B cell (primary cell): ENCODE measurements around the gene CLASP1. TPM values are rescaled to one million over a fixed set of nuclear protein-coding genes. Genes with fewer than 3 reads are reported as not detected.

Source experiments
- ATAC-seq: fragments of 200-7000 bp; cut with Tn5 transposase; one replicate; pipeline ENCODE4 v1.10.0; 2021; ENCODE audit warnings: low read depth, mild to moderate bottlenecking, moderate number of reproducible peaks, moderate library complexity
- CTCF ChIA-PET: fragments of 350-600 bp; sonication (Branson Sonifier 250); formaldehyde crosslinking; loops from one replicate; lab custom pipeline; 2021; ENCODE audit warnings: antibody characterized with exemption, inconsistent platforms; lab: Charles Lee
- POLR2A ChIA-PET: fragments of 350-600 bp; sonication (Branson Sonifier 250); formaldehyde crosslinking; loops from one replicate; lab custom pipeline; 2021; ENCODE audit warnings: antibody characterized with exemption; lab: Charles Lee
- DNase-seq: peaks from one replicate; pipeline ENCODE4 v3.0.0; 2013
- H2AFZ ChIP-seq: 2 replicates; pipeline ENCODE4 v1.6.1; 2012; ENCODE audit warnings: mild to moderate bottlenecking, low read depth, low read length; ENCODE audit not compliant: insufficient read depth, poor library complexity, severe bottlenecking
- H3K27ac ChIP-seq, 2 donors: 1 replicate in 1 of 2; 2 replicates in 1 of 2; pipeline ENCODE4 v1.5.1; 2012 to 2013; ENCODE audit warnings: low read length in 2 of 2, mild to moderate bottlenecking in 2 of 2, moderate library complexity in 1 of 2
- H3K27me3 ChIP-seq, 4 experiments: fragments of 200-600 bp in 1 of 4; sonication (generic) in 1 of 4; replicated peaks in 1 of 4; 1 replicate in 2 of 4; 2 replicates in 2 of 4; pipeline versions ENCODE4 v1.6.1 to v1.7.0; 2013 to 2016; ENCODE audit warnings: low read length in 3 of 4, mild to moderate bottlenecking in 2 of 4, mixed read lengths in 1 of 4, moderate library complexity in 1 of 4; ENCODE audit not compliant: insufficient read depth in 4 of 4, control insufficient read depth in 3 of 4; ENCODE audit errors: control extremely low read depth in 1 of 4
- H3K36me3 ChIP-seq, 2 experiments: replicated peaks in 1 of 2; 1 replicate in 1 of 2; 2 replicates in 1 of 2; pipeline versions ENCODE4 v1.6.1 to v1.7.1; 2013; ENCODE audit warnings: low read length in 1 of 2; ENCODE audit not compliant: insufficient read depth in 2 of 2, control insufficient read depth in 1 of 2; ENCODE audit errors: control extremely low read depth in 1 of 2, extremely low read depth in 1 of 2
- H3K4me1 ChIP-seq, 2 donors: fragments of 200-600 bp in 1 of 2; sonication (generic) in 1 of 2; 1 replicate in 1 of 2; 2 replicates in 1 of 2; pipeline versions ENCODE4 v1.5.1 to v1.6.1; 2013 to 2017; ENCODE audit warnings: low read length in 2 of 2; ENCODE audit not compliant: control insufficient read depth in 2 of 2, insufficient read depth in 2 of 2
- H3K4me2 ChIP-seq: replicated peaks from 2 replicates; pipeline ENCODE3; 2012; ENCODE audit warnings: mild to moderate bottlenecking, low read depth, low read length; ENCODE audit not compliant: poor library complexity, severe bottlenecking
- H3K4me3 ChIP-seq, 5 experiments: fragments of 200-600 bp in 1 of 5; sonication (generic) in 1 of 5; 1 replicate in 3 of 5; 2 replicates in 2 of 5; pipeline versions ENCODE4 v1.5.1 to v1.7.0; 2011 to 2016; ENCODE audit warnings: low read length in 4 of 5, mild to moderate bottlenecking in 4 of 5, low read depth in 2 of 5, control low read depth in 1 of 5, moderate library complexity in 1 of 5; ENCODE audit not compliant: insufficient read depth in 1 of 5; ENCODE audit errors: control extremely low read depth in 1 of 5, extremely low read depth in 1 of 5
- H3K79me2 ChIP-seq: fragments of 200-600 bp; sonication (generic); one replicate; pipeline ENCODE4 v1.6.0; 2016; ENCODE audit warnings: low read length; ENCODE audit not compliant: control insufficient read depth, insufficient read depth
- H3K9ac ChIP-seq: fragments of 200-600 bp; sonication (generic); 2 replicates; pipeline ENCODE4 v1.6.1; 2017; ENCODE audit warnings: mild to moderate bottlenecking, low read length, moderate library complexity
- H3K9me3 ChIP-seq, 3 donors: one replicate each; pipeline versions ENCODE4 v1.6.1 to v1.7.1; 2013; ENCODE audit warnings: low read length in 2 of 3; ENCODE audit not compliant: control insufficient read depth in 2 of 3, insufficient read depth in 1 of 3; ENCODE audit errors: control extremely low read depth in 1 of 3
- H4K20me1 ChIP-seq: 2 replicates; pipeline ENCODE4 v1.6.0; 2012; ENCODE audit warnings: mild to moderate bottlenecking, low read length; ENCODE audit not compliant: insufficient read depth, control insufficient read depth, poor library complexity, severe bottlenecking
- H3K27ac Mint-ChIP-seq: one replicate; pipeline ENCODE4 v1.8.0; 2021; ENCODE audit warnings: mixed read lengths
- H3K27me3 Mint-ChIP-seq: one replicate; pipeline ENCODE4 v1.8.0; 2021; ENCODE audit warnings: mixed read lengths
- H3K4me1 Mint-ChIP-seq: one replicate; pipeline ENCODE4 v1.8.0; 2021; ENCODE audit warnings: mixed read lengths
- H3K4me3 Mint-ChIP-seq: one replicate; pipeline ENCODE4 v1.8.0; 2021; ENCODE audit warnings: mixed read lengths
- H3K9me3 Mint-ChIP-seq: one replicate; pipeline ENCODE4 v1.8.0; 2022; ENCODE audit warnings: mixed read lengths; ENCODE audit not compliant: insufficient read depth
- CTCF ChIP-seq: fragments of 200-600 bp; IDR thresholded peaks from one replicate; pipeline ENCODE4 v1.8.0; 2022; ENCODE audit warnings: antibody characterized with exemption, mild to moderate bottlenecking
- EZH2 ChIP-seq: IDR thresholded peaks from 2 replicates; pipeline ENCODE4 v1.6.1; 2012; ENCODE audit warnings: borderline replicate concordance, low read depth, mild to moderate bottlenecking, moderate library complexity, low read length; ENCODE audit not compliant: insufficient read depth, poor library complexity, severe bottlenecking
- WGBS: methylation state at CpG from one replicate; pipeline ENCODE4 v1.1.5; 2013; ENCODE audit warnings: missing lambda C conversion rate; ENCODE audit not compliant: insufficient coverage; 5-methylcytosine and 5-hydroxymethylcytosine counted together
- intact Hi-C: fragments of 100-400 bp; cut with micrococcal nuclease; formaldehyde crosslinking; loops from one replicate; pipeline ENCODE4 v1.10.0; 2022
- polyA plus RNA-seq: library from polyadenylated mRNA; depleted of rRNA; stranded (reverse); fragments of >200 nt; gene quantifications from 2 replicates; pipeline ENCODE4 v1.2.3, GENCODE V29; 2012
- total RNA-seq, 2 donors: library from RNA; stranded (reverse); fragments of 120-200 nt in 1 of 2; gene quantifications; 1 replicate in 1 of 2; 2 replicates in 1 of 2; pipeline versions ENCODE4 v1.2.3 to v1.2.4, GENCODE V29; 2013 to 2022

CLASP1 gene
- total and polyA plus RNA-seq, 2 donors (not counting 1 experiment from before 2014, with no cell fraction given), result 8.7 to 88.0 TPM

GRCh38 chr2:121519732-121520640, 129.3 kb downstream of the CLASP1 start:
- H3K4me3 Mint-ChIP-seq, result no peak overlapping the region
- H3K9me3 Mint-ChIP-seq, result no peaks in the 10 kb centered on the region
- Histone ChIP-seq H3K27me3 (no peaks in the 10 kb centered on the region), H3K27ac (no peak overlapping the region), H2AFZ (no peak overlapping the region), H3K9ac (no peak overlapping the region), H3K9me3 (no peaks in the 10 kb centered on the region), H3K79me2 (peaks cover 6% of the 10 kb centered on the region), H3K36me3 (peaks cover 7 to 46% of the 10 kb centered on the region in 2 experiments), H3K4me1 (no peaks in the 10 kb centered on the region), H4K20me1 (no peaks in the 10 kb centered on the region), H3K4me2 (no peak overlapping the region), H3K4me3 (no peak overlapping the region)
- ATAC-seq (no peak), DNase-seq (no peak)
- H3K4me1 Mint-ChIP-seq, result no peaks in the 10 kb centered on the region
- 96% methylated on average over 4 of the region's 6 CpGs for WGBS
- ChIA-PET POLR2A (no interaction called here), CTCF (no interaction called here)
- no peaks in the 10 kb centered on the region for H3K27me3 Mint-ChIP-seq
- intact Hi-C loops, result no loop called here
- TF ChIP-seq EZH2, result no peak
- no peak for TF ChIP-seq CTCF
- no peak overlapping the region for H3K27ac Mint-ChIP-seq

- H3K4me3 Mint-ChIP-seq, result no peak overlapping the region
- no peaks in the 10 kb centered on the region for H3K27me3 Mint-ChIP-seq
- H3K9ac ChIP-seq, result no peak overlapping the region
- DNase-seq (no peak), ATAC-seq (no peak)
- CTCF ChIA-PET, result no interaction called here
- peaks cover 10 to 49% of the 10 kb centered on the region in 2 experiments for H3K36me3 ChIP-seq
- no peak overlapping the region for H3K27ac ChIP-seq
- 91% methylated on average over 1 of the region's 1 CpG for WGBS
- H3K9me3 ChIP-seq, result no peaks in the 10 kb centered on the region
- TF ChIP-seq CTCF (no peak), EZH2 (no peak)
- no peak overlapping the region for H3K4me2 ChIP-seq
- intact Hi-C loops, result no loop called here
- H3K79me2 ChIP-seq, result peaks cover 6% of the 10 kb centered on the region
- H4K20me1 ChIP-seq, result no peaks in the 10 kb centered on the region
- no peak overlapping the region for H3K4me3 ChIP-seq
- H3K4me1 ChIP-seq, result no peaks in the 10 kb centered on the region
- H2AFZ ChIP-seq, result no peak overlapping the region
- no peaks in the 10 kb centered on the region for H3K4me1 Mint-ChIP-seq
- no peak overlapping the region for H3K27ac Mint-ChIP-seq
- H3K9me3 Mint-ChIP-seq, result no peaks in the 10 kb centered on the region
- H3K27me3 ChIP-seq, result no peaks in the 10 kb centered on the region
- POLR2A ChIA-PET, result no interaction called here
Measured at GRCh38 chr2:121519153-121519552, 130.1 kb downstream of the CLASP1 start.
